ENCODE data around the gene ABCC10. TPM values are rescaled to one million over a fixed set of nuclear protein-coding genes. Genes with fewer than 3 reads are reported as not detected.
A peak's percentile ranks its signal among the peaks of the same experiment; 100 is the strongest.

The ABCC10 gene
- total RNA-seq, 3 donors from 2014 or later: 24.2 to 30.1 (median 26.5) TPM

GRCh38 chr6:43426928-43427405, 374 bp upstream of the ABCC10 start:
- ATAC-seq (no peak), DNase-seq (no peak)
- H3K36me3 Mint-ChIP-seq (ENCODE audit: insufficient read depth): peaks cover 4% of the 10 kb centered on the region
- H3K4me3 Mint-ChIP-seq: peak overlapping the region; percentile 97
- no peaks in the 10 kb centered on the region for H3K27me3 Mint-ChIP-seq (ENCODE audit: low read depth)
- H3K9me3 Mint-ChIP-seq: no peaks in the 10 kb centered on the region
- H3K4me1 Mint-ChIP-seq (ENCODE audit: low read depth): peaks cover 18% of the 10 kb centered on the region

- DNase-seq (no peak), ATAC-seq (peak in 1 of 2 donors; percentile 49)
- peak overlapping the region; percentile 97 for H3K4me3 Mint-ChIP-seq
- no peaks in the 10 kb centered on the region for H3K9me3 Mint-ChIP-seq
- peaks cover 6% of the 10 kb centered on the region for H3K36me3 Mint-ChIP-seq (ENCODE audit: insufficient read depth)
- H3K27me3 Mint-ChIP-seq (ENCODE audit: low read depth): no peaks in the 10 kb centered on the region
- peaks cover 18% of the 10 kb centered on the region for H3K4me1 Mint-ChIP-seq (ENCODE audit: low read depth)
Measured at GRCh38 chr6:43428112-43428570, 800 bp downstream of the ABCC10 start.

GRCh38 chr6:43428874-43429273, 1.5 kb downstream of the ABCC10 start:
- H3K36me3 Mint-ChIP-seq (ENCODE audit: insufficient read depth): peaks cover 6% of the 10 kb centered on the region
- DNase-seq: no peak
- no peaks in the 10 kb centered on the region for H3K9me3 Mint-ChIP-seq
- H3K27me3 Mint-ChIP-seq (ENCODE audit: low read depth): no peaks in the 10 kb centered on the region
- peaks cover 18% of the 10 kb centered on the region for H3K4me1 Mint-ChIP-seq (ENCODE audit: low read depth)
- H3K4me3 Mint-ChIP-seq: peak overlapping the region; percentile 97
- no peak for ATAC-seq

GRCh38 chr6:43432009-43432945, 4.9 kb downstream of the ABCC10 start:
- Mint-ChIP-seq H3K4me1 (ENCODE audit: low read depth) (peaks cover 14% of the 10 kb centered on the region), H3K4me3 (no peak overlapping the region), H3K27me3 (ENCODE audit: low read depth) (no peaks in the 10 kb centered on the region), H3K9me3 (no peaks in the 10 kb centered on the region), H3K36me3 (ENCODE audit: insufficient read depth) (peaks cover 11% of the 10 kb centered on the region)
- no peak for DNase-seq
- no peak for ATAC-seq

GRCh38 chr6:43433148-43433547, 5.8 kb downstream of the ABCC10 start:
- ATAC-seq (no peak), DNase-seq (no peak)
- Mint-ChIP-seq H3K4me1 (ENCODE audit: low read depth) (peaks cover 12% of the 10 kb centered on the region), H3K36me3 (ENCODE audit: insufficient read depth) (peaks cover 11% of the 10 kb centered on the region), H3K27me3 (ENCODE audit: low read depth) (no peaks in the 10 kb centered on the region), H3K4me3 (no peak overlapping the region), H3K9me3 (no peaks in the 10 kb centered on the region)

- Mint-ChIP-seq H3K27me3 (ENCODE audit: low read depth) (no peaks in the 10 kb centered on the region), H3K9me3 (no peaks in the 10 kb centered on the region), H3K36me3 (ENCODE audit: insufficient read depth) (peaks cover 11% of the 10 kb centered on the region), H3K4me1 (ENCODE audit: low read depth) (peaks cover 2% of the 10 kb centered on the region), H3K4me3 (no peak overlapping the region)
- ATAC-seq: no peak
- DNase-seq: no peak
Measured at GRCh38 chr6:43434001-43434840, 6.9 kb downstream of the ABCC10 start.

GRCh38 chr6:43434943-43435342, 7.6 kb downstream of the ABCC10 start:
- peaks cover 2% of the 10 kb centered on the region for H3K4me1 Mint-ChIP-seq (ENCODE audit: low read depth)
- DNase-seq (no peak), ATAC-seq (no peak)
- H3K9me3 Mint-ChIP-seq: no peaks in the 10 kb centered on the region
- no peak overlapping the region for H3K4me3 Mint-ChIP-seq
- H3K36me3 Mint-ChIP-seq (ENCODE audit: insufficient read depth): peaks cover 11% of the 10 kb centered on the region
- no peaks in the 10 kb centered on the region for H3K27me3 Mint-ChIP-seq (ENCODE audit: low read depth)

GRCh38 chr6:43435682-43436437, 8.5 kb downstream of the ABCC10 start:
- Mint-ChIP-seq H3K27me3 (ENCODE audit: low read depth) (no peaks in the 10 kb centered on the region), H3K9me3 (no peaks in the 10 kb centered on the region), H3K4me3 (no peak overlapping the region), H3K4me1 (ENCODE audit: low read depth) (peaks cover 2% of the 10 kb centered on the region), H3K36me3 (ENCODE audit: insufficient read depth) (peaks cover 11% of the 10 kb centered on the region)
- DNase-seq: no peak
- no peak for ATAC-seq

- H3K4me1 Mint-ChIP-seq (ENCODE audit: low read depth): peaks cover 1% of the 10 kb centered on the region
- peaks cover 9% of the 10 kb centered on the region for H3K36me3 Mint-ChIP-seq (ENCODE audit: insufficient read depth)
- H3K9me3 Mint-ChIP-seq: no peaks in the 10 kb centered on the region
- H3K4me3 Mint-ChIP-seq: no peak overlapping the region
- DNase-seq (no peak), ATAC-seq (no peak)
- H3K27me3 Mint-ChIP-seq (ENCODE audit: low read depth): no peaks in the 10 kb centered on the region
Measured at GRCh38 chr6:43436577-43437282, 9.4 kb downstream of the ABCC10 start.

GRCh38 chr6:43437700-43438099, 10.4 kb downstream of the ABCC10 start:
- Mint-ChIP-seq H3K4me1 (ENCODE audit: low read depth) (no peaks in the 10 kb centered on the region), H3K4me3 (no peak overlapping the region), H3K36me3 (ENCODE audit: insufficient read depth) (peaks cover 7% of the 10 kb centered on the region), H3K9me3 (no peaks in the 10 kb centered on the region), H3K27me3 (ENCODE audit: low read depth) (no peaks in the 10 kb centered on the region)
- ATAC-seq (no peak), DNase-seq (no peak)

GRCh38 chr6:43442935-43443334, 15.6 kb downstream of the ABCC10 start:
- DNase-seq (no peak), ATAC-seq (no peak)
- Mint-ChIP-seq H3K27me3 (ENCODE audit: low read depth) (no peaks in the 10 kb centered on the region), H3K4me3 (no peak overlapping the region), H3K36me3 (ENCODE audit: insufficient read depth) (peaks cover 23% of the 10 kb centered on the region), H3K9me3 (no peaks in the 10 kb centered on the region), H3K4me1 (ENCODE audit: low read depth) (no peaks in the 10 kb centered on the region)

- DNase-seq: no peak
Measured at GRCh38 chr6:43444036-43444435, 16.7 kb downstream of the ABCC10 start.

GRCh38 chr6:43444582-43444981, 17.2 kb downstream of the ABCC10 start:
- Mint-ChIP-seq H3K4me3 (no peak overlapping the region), H3K4me1 (ENCODE audit: low read depth) (no peaks in the 10 kb centered on the region), H3K9me3 (no peaks in the 10 kb centered on the region), H3K27me3 (ENCODE audit: low read depth) (no peaks in the 10 kb centered on the region), H3K36me3 (ENCODE audit: insufficient read depth) (peaks cover 25% of the 10 kb centered on the region)
- ATAC-seq (no peak), DNase-seq (no peak)

More at GRCh38 chr6:43444036-43444435, 16.7 kb downstream of the ABCC10 start:
- ATAC-seq: no peak
- H3K9me3 Mint-ChIP-seq: no peaks in the 10 kb centered on the region
- peaks cover 25% of the 10 kb centered on the region for H3K36me3 Mint-ChIP-seq (ENCODE audit: insufficient read depth)
- no peaks in the 10 kb centered on the region for H3K4me1 Mint-ChIP-seq (ENCODE audit: low read depth)
- H3K4me3 Mint-ChIP-seq: no peak overlapping the region
- no peaks in the 10 kb centered on the region for H3K27me3 Mint-ChIP-seq (ENCODE audit: low read depth)

Measured in activated T-cell treated with anti-CD3 and anti-CD28 coated beads, Interleukin-2, amount 50 U/mL, for 4 hours (primary cell).